ENCODE data around the gene PTBP1.

Gene PTBP1

DNA sequence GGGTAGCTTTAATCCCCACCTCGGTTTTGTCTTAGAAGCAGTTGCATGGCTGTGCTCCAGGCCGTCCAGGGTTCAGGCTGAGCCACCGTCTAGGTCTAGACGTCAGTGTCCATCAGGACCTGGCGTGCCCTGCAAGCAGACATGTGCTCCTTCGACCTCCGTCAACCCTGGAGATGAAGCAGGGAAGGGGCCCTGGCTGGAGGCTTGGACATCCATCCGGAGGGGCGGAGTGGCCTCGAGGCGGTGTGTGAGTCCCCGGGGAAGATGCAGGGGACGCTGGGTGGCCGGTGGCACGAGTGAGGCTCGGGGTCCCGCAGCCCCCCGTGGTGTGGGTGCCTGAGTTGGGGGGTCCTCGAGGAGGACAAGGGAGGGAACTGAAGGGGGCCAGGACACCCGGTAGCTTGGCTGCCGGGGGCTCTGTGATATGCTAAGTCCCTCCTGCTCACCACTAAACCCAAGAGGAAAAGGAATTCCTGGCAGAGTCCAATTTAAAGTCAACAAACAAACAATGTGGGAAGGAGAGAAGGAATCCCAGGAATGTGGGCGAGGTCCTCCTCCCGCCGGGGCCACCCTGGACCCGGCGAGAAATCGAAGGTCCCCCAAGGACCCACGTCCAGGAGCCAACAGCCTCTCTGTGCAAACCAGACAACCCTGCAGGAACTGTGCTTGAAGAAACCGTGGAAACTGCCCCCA, 14.9 kb upstream of the PTBP1 start:
- Histone ChIP-seq H3K27ac (ENCODE audit: low read depth, low read length) (no peak overlapping the region), H3K4me3 (ENCODE audit: insufficient read depth, low read length, poor library complexity, severe bottlenecking) (no peak overlapping the region), H3K79me2 (ENCODE audit: insufficient read depth, low read length) (no peaks in the 10 kb centered on the region), H3K9ac (ENCODE audit: low read length) (no peak overlapping the region), H3K4me2 (ENCODE audit: low read depth, low read length, poor library complexity, severe bottlenecking) (no peak overlapping the region), H3K36me3 (ENCODE audit: low read length) (no peaks in the 10 kb centered on the region), H3K27me3 (ENCODE audit: low read length) (no peaks in the 10 kb centered on the region), H2AFZ (ENCODE audit: low read depth, low read length, severe bottlenecking) (no peak overlapping the region), H4K20me1 (ENCODE audit: low read depth, low read length) (no peaks in the 10 kb centered on the region), H3F3A (ENCODE audit: insufficient read depth) (no peaks in the 10 kb centered on the region), H3K9me2 (replicated peaks; ENCODE audit: insufficient read depth, low read length) (no peaks in the 10 kb centered on the region), H3K9me3 (ENCODE audit: insufficient read depth, low read length) (no peaks in the 10 kb centered on the region)
- TF ChIP-seq EZH2phosphoT487 (conservative IDR thresholded peaks at IDR 0.05; ENCODE audit: low read length): no peak
- TF ChIP-seq, protein P1, sequence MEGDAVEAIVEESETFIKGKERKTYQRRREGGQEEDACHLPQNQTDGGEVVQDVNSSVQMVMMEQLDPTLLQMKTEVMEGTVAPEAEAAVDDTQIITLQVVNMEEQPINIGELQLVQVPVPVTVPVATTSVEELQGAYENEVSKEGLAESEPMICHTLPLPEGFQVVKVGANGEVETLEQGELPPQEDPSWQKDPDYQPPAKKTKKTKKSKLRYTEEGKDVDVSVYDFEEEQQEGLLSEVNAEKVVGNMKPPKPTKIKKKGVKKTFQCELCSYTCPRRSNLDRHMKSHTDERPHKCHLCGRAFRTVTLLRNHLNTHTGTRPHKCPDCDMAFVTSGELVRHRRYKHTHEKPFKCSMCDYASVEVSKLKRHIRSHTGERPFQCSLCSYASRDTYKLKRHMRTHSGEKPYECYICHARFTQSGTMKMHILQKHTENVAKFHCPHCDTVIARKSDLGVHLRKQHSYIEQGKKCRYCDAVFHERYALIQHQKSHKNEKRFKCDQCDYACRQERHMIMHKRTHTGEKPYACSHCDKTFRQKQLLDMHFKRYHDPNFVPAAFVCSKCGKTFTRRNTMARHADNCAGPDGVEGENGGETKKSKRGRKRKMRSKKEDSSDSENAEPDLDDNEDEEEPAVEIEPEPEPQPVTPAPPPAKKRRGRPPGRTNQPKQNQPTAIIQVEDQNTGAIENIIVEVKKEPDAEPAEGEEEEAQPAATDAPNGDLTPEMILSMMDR (IDR thresholded peaks at IDR 0.05; ENCODE audit: insufficient read depth, low read length, poor library complexity, severe bottlenecking): no peak

DNA sequence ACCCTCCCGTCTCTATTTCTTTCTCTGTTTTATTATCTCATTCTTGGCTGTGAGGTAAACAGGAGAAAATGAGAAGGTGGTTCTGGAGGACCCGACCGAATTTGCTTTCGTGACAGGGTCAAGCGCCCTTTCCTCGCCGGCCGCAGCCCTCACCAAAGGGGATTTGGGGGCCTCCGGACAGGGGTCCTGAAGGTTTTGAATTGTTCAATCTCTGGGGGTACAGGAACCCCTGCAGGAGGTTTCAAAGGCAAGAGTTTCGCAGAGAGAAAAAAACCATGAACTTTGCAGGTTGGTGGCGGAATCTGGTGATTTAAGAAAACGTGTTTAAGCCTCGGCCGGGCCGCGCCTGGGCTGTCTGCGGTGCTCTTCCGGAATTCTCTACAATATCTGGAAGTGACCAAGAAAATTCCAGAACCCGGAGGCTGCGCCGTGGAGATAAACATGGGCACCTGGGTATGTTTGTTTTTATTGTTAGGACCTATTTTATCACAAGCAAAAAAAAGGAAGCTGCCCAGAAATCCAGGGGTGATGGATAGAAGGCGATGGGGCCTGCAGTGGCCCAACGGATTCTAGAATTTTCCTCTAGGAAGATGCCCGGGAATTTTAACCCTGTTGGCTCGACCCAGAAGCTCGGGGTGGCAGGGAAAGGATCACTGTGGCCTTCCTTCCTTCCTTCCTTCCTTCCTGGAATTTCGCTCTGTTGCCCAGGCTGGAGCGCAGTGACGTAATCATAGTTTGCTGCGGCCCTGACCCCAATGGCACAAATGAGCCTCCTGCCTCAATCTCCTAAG, 14.2 kb upstream of the PTBP1 start:
- H3K36me3 ChIP-seq (ENCODE audit: low read length): no peaks in the 10 kb centered on the region
- H3F3A ChIP-seq (ENCODE audit: insufficient read depth): no peaks in the 10 kb centered on the region
- no peak for TF ChIP-seq EZH2phosphoT487 (conservative IDR thresholded peaks at IDR 0.05; ENCODE audit: low read length)
- TF ChIP-seq, protein P1 (IDR thresholded peaks at IDR 0.05; ENCODE audit: insufficient read depth, low read length, poor library complexity, severe bottlenecking): no peak
- no peak overlapping the region for H3K27ac ChIP-seq (ENCODE audit: low read depth, low read length)
- H4K20me1 ChIP-seq (ENCODE audit: low read depth, low read length): no peaks in the 10 kb centered on the region
- no peaks in the 10 kb centered on the region for H3K79me2 ChIP-seq (ENCODE audit: insufficient read depth, low read length)
- H3K4me3 ChIP-seq (ENCODE audit: insufficient read depth, low read length, poor library complexity, severe bottlenecking): no peak overlapping the region
- no peak overlapping the region for H2AFZ ChIP-seq (ENCODE audit: low read depth, low read length, severe bottlenecking)
- H3K9ac ChIP-seq (ENCODE audit: low read length): no peak overlapping the region
- H3K27me3 ChIP-seq (ENCODE audit: low read length): no peaks in the 10 kb centered on the region
- no peaks in the 10 kb centered on the region for H3K9me2 ChIP-seq (replicated peaks; ENCODE audit: insufficient read depth, low read length)
- H3K4me2 ChIP-seq (ENCODE audit: low read depth, low read length, poor library complexity, severe bottlenecking): no peak overlapping the region
- H3K9me3 ChIP-seq (ENCODE audit: insufficient read depth, low read length): no peaks in the 10 kb centered on the region

DNA sequence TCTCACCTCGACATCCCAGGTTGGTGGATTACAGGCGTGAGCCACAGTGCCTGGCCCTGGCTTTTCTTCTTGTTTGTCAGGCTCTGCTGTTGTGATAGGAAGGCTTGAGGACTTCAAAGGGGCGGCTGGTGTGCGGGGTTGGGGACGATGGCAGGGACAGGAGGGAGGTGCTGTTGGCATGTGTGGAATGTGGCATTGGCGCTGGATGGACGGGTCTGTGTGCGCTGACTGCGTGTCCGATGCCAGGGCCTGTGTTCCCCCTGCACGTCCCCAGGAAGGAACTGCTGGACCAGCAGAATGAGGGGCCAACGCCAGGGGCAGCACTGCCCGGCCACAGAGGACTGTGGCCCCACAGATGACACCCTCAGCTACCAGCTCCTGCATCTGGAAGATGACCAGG, 12.7 kb upstream of the PTBP1 start:
- no peak overlapping the region for H3K4me2 ChIP-seq (ENCODE audit: low read depth, low read length, poor library complexity, severe bottlenecking)
- no peaks in the 10 kb centered on the region for H3K36me3 ChIP-seq (ENCODE audit: low read length)
- no peaks in the 10 kb centered on the region for H3K79me2 ChIP-seq (ENCODE audit: insufficient read depth, low read length)
- H3K9me3 ChIP-seq (ENCODE audit: insufficient read depth, low read length): no peaks in the 10 kb centered on the region
- no peaks in the 10 kb centered on the region for H3F3A ChIP-seq (ENCODE audit: insufficient read depth)
- H3K9me2 ChIP-seq (replicated peaks; ENCODE audit: insufficient read depth, low read length): no peaks in the 10 kb centered on the region
- H3K9ac ChIP-seq (ENCODE audit: low read length): no peak overlapping the region
- no peak overlapping the region for H2AFZ ChIP-seq (ENCODE audit: low read depth, low read length, severe bottlenecking)
- no peak overlapping the region for H3K4me3 ChIP-seq (ENCODE audit: insufficient read depth, low read length, poor library complexity, severe bottlenecking)
- H3K27ac ChIP-seq (ENCODE audit: low read depth, low read length): no peak overlapping the region
- no peaks in the 10 kb centered on the region for H4K20me1 ChIP-seq (ENCODE audit: low read depth, low read length)
- H3K27me3 ChIP-seq (ENCODE audit: low read length): no peaks in the 10 kb centered on the region
- no peak for TF ChIP-seq EZH2phosphoT487 (conservative IDR thresholded peaks at IDR 0.05; ENCODE audit: low read length)
- TF ChIP-seq, protein P1 (IDR thresholded peaks at IDR 0.05; ENCODE audit: insufficient read depth, low read length, poor library complexity, severe bottlenecking): no peak

Data from SU-DHL-6 (cell line).